PC-9 (cell line): ENCODE results near the gene CASQ2.

ENCODE experiments used
- EZH2 ChIP-seq: fragments of 200-600 bp; sonication (generic); IDR thresholded peaks from 2 replicates; pipeline ENCODE4 v1.8.0; 2017; ENCODE audit warnings: antibody characterized with exemption, low read depth
- TF ChIP-seq, protein P1 (sequence below): fragments of 200-600 bp; sonication (generic); conservative IDR thresholded peaks from 2 replicates; pipeline ENCODE4 v1.6.1; 2017; ENCODE audit warnings: mixed run types, antibody characterized with exemption, mild to moderate bottlenecking, moderate library complexity

- TF ChIP-seq, protein P1, sequence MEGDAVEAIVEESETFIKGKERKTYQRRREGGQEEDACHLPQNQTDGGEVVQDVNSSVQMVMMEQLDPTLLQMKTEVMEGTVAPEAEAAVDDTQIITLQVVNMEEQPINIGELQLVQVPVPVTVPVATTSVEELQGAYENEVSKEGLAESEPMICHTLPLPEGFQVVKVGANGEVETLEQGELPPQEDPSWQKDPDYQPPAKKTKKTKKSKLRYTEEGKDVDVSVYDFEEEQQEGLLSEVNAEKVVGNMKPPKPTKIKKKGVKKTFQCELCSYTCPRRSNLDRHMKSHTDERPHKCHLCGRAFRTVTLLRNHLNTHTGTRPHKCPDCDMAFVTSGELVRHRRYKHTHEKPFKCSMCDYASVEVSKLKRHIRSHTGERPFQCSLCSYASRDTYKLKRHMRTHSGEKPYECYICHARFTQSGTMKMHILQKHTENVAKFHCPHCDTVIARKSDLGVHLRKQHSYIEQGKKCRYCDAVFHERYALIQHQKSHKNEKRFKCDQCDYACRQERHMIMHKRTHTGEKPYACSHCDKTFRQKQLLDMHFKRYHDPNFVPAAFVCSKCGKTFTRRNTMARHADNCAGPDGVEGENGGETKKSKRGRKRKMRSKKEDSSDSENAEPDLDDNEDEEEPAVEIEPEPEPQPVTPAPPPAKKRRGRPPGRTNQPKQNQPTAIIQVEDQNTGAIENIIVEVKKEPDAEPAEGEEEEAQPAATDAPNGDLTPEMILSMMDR, result no peak
- no peak for TF ChIP-seq EZH2
Measured at GRCh38 chr1:115670476-115671175, 97.9 kb downstream of the CASQ2 start.
